RWPE2 (cell line): ENCODE data around the gene DNAJC5.
"Not testable (repeated sequence)": the region's sequence is repeated elsewhere in the genome, so short reads cannot be mapped to it uniquely, and the experiment has no call there.

Experiments
- ATAC-seq: fragments of 200-7000 bp; cut with Tn5 transposase; 3 replicates; pipeline ENCODE4 v1.9.1; 2021; ENCODE audit warnings: low read depth
- DNase-seq: peaks from one replicate; pipeline ENCODE4 v3.0.0-alpha.2; 2020; ENCODE audit warnings: low spot score
- H3K27ac ChIP-seq: fragments of 450-650 bp; 2 replicates; pipeline ENCODE4 v1.5.1; 2017; ENCODE audit warnings: mild to moderate bottlenecking; ENCODE audit not compliant: poor library complexity, severe bottlenecking
- H3K27me3 ChIP-seq: fragments of 250-450 bp; sonication (Bioruptor Pico); 2 replicates; pipeline ENCODE4 v1.5.1; 2021; ENCODE audit warnings: mild to moderate bottlenecking, moderate library complexity; ENCODE audit not compliant: insufficient read depth, poor library complexity, severe bottlenecking
- H3K36me3 ChIP-seq: fragments of 250-450 bp; sonication (Bioruptor Pico); 2 replicates; pipeline ENCODE4 v1.5.1; 2020; ENCODE audit warnings: low read depth, mild to moderate bottlenecking, moderate library complexity
- H3K4me1 ChIP-seq: fragments of 250-450 bp; sonication (Bioruptor Pico); 2 replicates; pipeline ENCODE4 v1.5.1; 2021; ENCODE audit warnings: mild to moderate bottlenecking, moderate library complexity; ENCODE audit not compliant: insufficient read depth, poor library complexity, severe bottlenecking
- H3K4me3 ChIP-seq: fragments of 250-450 bp; sonication (Bioruptor Pico); 2 replicates; pipeline ENCODE4 v1.5.1; 2021; ENCODE audit warnings: mild to moderate bottlenecking, moderate library complexity; ENCODE audit not compliant: severe bottlenecking
- H3K9me3 ChIP-seq: fragments of 250-450 bp; sonication (Bioruptor Pico); 2 replicates; pipeline ENCODE4 v1.5.1; 2021; ENCODE audit warnings: mild to moderate bottlenecking, moderate library complexity; ENCODE audit not compliant: severe bottlenecking
- TF ChIP-seq, protein P1 (sequence below): fragments of 450-650 bp; IDR thresholded peaks from one replicate; pipeline ENCODE4 v1.5.1; 2017; ENCODE audit warnings: mild to moderate bottlenecking, moderate library complexity; ENCODE audit not compliant: poor library complexity, severe bottlenecking

Gene DNAJC5

GRCh38 chr20:63972312-63973159 is 77.6 kb downstream of the DNAJC5 start:
- Histone ChIP-seq H3K9me3 (no peaks in the 10 kb centered on the region), H3K27me3 (no peaks in the 10 kb centered on the region), H3K36me3 (peaks cover 3% of the 10 kb centered on the region), H3K4me1 (no peaks in the 10 kb centered on the region), H3K27ac (no peak overlapping the region), H3K4me3 (no peak overlapping the region)
- DNase-seq (peak; percentile 85), ATAC-seq (no peak; the same call in 2 of the 3 replicates)
- TF ChIP-seq, protein P1, sequence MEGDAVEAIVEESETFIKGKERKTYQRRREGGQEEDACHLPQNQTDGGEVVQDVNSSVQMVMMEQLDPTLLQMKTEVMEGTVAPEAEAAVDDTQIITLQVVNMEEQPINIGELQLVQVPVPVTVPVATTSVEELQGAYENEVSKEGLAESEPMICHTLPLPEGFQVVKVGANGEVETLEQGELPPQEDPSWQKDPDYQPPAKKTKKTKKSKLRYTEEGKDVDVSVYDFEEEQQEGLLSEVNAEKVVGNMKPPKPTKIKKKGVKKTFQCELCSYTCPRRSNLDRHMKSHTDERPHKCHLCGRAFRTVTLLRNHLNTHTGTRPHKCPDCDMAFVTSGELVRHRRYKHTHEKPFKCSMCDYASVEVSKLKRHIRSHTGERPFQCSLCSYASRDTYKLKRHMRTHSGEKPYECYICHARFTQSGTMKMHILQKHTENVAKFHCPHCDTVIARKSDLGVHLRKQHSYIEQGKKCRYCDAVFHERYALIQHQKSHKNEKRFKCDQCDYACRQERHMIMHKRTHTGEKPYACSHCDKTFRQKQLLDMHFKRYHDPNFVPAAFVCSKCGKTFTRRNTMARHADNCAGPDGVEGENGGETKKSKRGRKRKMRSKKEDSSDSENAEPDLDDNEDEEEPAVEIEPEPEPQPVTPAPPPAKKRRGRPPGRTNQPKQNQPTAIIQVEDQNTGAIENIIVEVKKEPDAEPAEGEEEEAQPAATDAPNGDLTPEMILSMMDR = no peak

DNA sequence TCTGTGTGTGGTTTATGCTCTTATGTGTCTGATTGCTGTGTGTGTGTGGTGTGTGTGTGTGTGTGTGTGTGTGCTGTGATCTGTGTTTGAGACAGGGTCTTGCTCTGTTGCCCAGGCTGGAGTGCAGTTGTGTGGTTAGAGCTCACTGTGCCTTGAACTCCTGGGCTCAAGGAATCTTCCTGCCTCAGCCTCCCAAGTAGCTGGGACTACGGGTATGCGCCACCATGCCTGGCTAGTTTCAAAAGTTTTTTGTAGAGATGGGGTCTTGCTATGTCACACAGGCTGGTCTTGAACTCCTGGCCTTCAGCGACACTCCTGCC is 78.2 kb downstream of the DNAJC5 start:
- Histone ChIP-seq H3K27me3 (no peaks in the 10 kb centered on the region), H3K4me1 (no peaks in the 10 kb centered on the region), H3K36me3 (no peaks in the 10 kb centered on the region), H3K9me3 (no peaks in the 10 kb centered on the region), H3K27ac (no peak overlapping the region), H3K4me3 (no peak overlapping the region)
- DNase-seq (no peak), ATAC-seq (no peak)
- TF ChIP-seq, protein P1 = no peak

- H3K4me3 ChIP-seq = peak overlapping the region; percentile 18
- no peaks in the 10 kb centered on the region for H3K4me1 ChIP-seq
- DNase-seq (peak; percentile 95), ATAC-seq (peak; percentile 74)
- no peaks in the 10 kb centered on the region for H3K36me3 ChIP-seq
- no peak overlapping the region for H3K27ac ChIP-seq
- TF ChIP-seq, protein P1 = peak; percentile 100
- H3K27me3 ChIP-seq = no peaks in the 10 kb centered on the region
- no peaks in the 10 kb centered on the region for H3K9me3 ChIP-seq
Measured at GRCh38 chr20:63973636-63974401, 78.9 kb downstream of the DNAJC5 start.

GRCh38 chr20:63974402-63975200 is 79.7 kb downstream of the DNAJC5 start:
- Histone ChIP-seq H3K4me1 (no peaks in the 10 kb centered on the region), H3K4me3 (no peak overlapping the region), H3K36me3 (no peaks in the 10 kb centered on the region), H3K9me3 (no peaks in the 10 kb centered on the region), H3K27me3 (no peaks in the 10 kb centered on the region), H3K27ac (no peak overlapping the region)
- ATAC-seq = no peak
- DNase-seq = peak; percentile 87
- TF ChIP-seq, protein P1 = no peak

DNA sequence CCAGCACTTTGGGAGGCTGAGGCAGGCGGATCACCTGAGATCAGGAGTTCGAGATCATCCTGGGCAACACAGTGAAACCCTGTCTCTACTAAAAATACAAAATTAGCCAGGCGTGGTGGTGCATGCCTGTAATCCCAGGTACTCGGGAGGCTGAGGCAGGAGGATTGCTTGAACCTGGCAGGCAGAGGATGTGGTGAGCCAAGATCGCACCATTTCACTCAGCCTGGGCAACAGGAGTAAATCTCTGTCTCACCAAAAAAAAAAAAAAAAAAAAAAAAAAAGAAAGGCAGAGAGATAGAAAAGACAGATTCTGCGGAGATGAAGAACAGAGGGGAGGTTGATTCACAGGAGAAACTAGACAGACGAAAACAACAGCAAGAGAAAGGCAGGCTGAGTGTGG is 81.6 kb downstream of the DNAJC5 start:
- not testable (repeated sequence) for ATAC-seq, H3K27ac ChIP-seq, H3K27me3 ChIP-seq, H3K4me3 ChIP-seq, DNase-seq, H3K36me3 ChIP-seq, H3K4me1 ChIP-seq, H3K9me3 ChIP-seq
